HepG2 (cell line): ENCODE results near the gene FLOT2. TPM values are rescaled to one million over a fixed set of nuclear protein-coding genes. Genes with fewer than 3 reads are reported as not detected.
A peak's percentile ranks its signal among the peaks of the same experiment; 100 is the strongest.

Experiments used
- AKNA ChIP-seq: sonication (generic); formaldehyde crosslinking; IDR thresholded peaks from 2 replicates; pipeline ENCODE4 v1.4.0; 2020; ENCODE audit warnings: missing genetic modification reagents, borderline replicate concordance
- ARNT2 ChIP-seq: sonication (generic); formaldehyde crosslinking; IDR thresholded peaks from 2 replicates; pipeline ENCODE4 v1.8.0; 2022; ENCODE audit warnings: mild to moderate bottlenecking, low read depth, missing genetic modification reagents, moderate library complexity
- EP300 ChIP-seq, 3 experiments: sonication (generic) in 1 of 3; formaldehyde crosslinking in 1 of 3; IDR thresholded peaks; 2 replicates each; pipeline versions ENCODE4 v1.5.1 to v1.6.1; 2011 to 2020; ENCODE audit warnings: low read depth in 2 of 3, low read length in 2 of 3, borderline replicate concordance in 1 of 3, improper control_type of control experiment in 1 of 3, mild to moderate bottlenecking in 1 of 3, missing genetic modification reagents in 1 of 3, moderate library complexity in 1 of 3
- HNRNPUL1 ChIP-seq: fragments of 200-400 bp; formaldehyde crosslinking; IDR thresholded peaks from 2 replicates; pipeline ENCODE4 v1.6.1; 2017; ENCODE audit warnings: low read depth, mild to moderate bottlenecking, low read length, moderate library complexity
- JUND ChIP-seq: sonication (generic); formaldehyde crosslinking; IDR thresholded peaks from 2 replicates; pipeline ENCODE4 v1.8.0; 2022; ENCODE audit warnings: mild to moderate bottlenecking, missing genetic modification reagents
- MATR3 ChIP-seq: sonication (generic); formaldehyde crosslinking; IDR thresholded peaks from 2 replicates; pipeline ENCODE4 v1.4.0; 2020; ENCODE audit warnings: missing genetic modification reagents
- MYC ChIP-seq: sonication (generic); formaldehyde crosslinking; IDR thresholded peaks from 2 replicates; pipeline ENCODE4 v1.9.0; 2021; ENCODE audit warnings: missing genetic modification reagents, borderline replicate concordance
- NR2F6 ChIP-seq, 2 experiments: IDR thresholded peaks; 2 replicates each; pipeline ENCODE4 v1.6.1; 2016; ENCODE audit warnings: antibody characterized with exemption in 1 of 2, mild to moderate bottlenecking in 1 of 2
- PCBP2 ChIP-seq: fragments of 200-400 bp; formaldehyde crosslinking; optimal IDR thresholded peaks from 2 replicates; pipeline ENCODE3; 2018; ENCODE audit warnings: low read length, low read depth; ENCODE audit not compliant: poor library complexity, severe bottlenecking
- POGK ChIP-seq: sonication (generic); formaldehyde crosslinking; conservative IDR thresholded peaks from 2 replicates; pipeline ENCODE4 v1.8.0; 2022; ENCODE audit warnings: mild to moderate bottlenecking, moderate library complexity, missing genetic modification reagents
- SYNCRIP ChIP-seq: fragments of 200-400 bp; formaldehyde crosslinking; IDR thresholded peaks from 2 replicates; pipeline ENCODE4 v1.6.1; 2018; ENCODE audit warnings: mild to moderate bottlenecking, low read depth, low read length; ENCODE audit not compliant: insufficient read depth
- TCF7L2 ChIP-seq: IDR thresholded peaks from 2 replicates; pipeline ENCODE4 v1.6.1; 2011; ENCODE audit warnings: mild to moderate bottlenecking, low read depth, low read length, moderate library complexity
- THAP8 ChIP-seq: sonication (generic); formaldehyde crosslinking; IDR thresholded peaks from 2 replicates; pipeline ENCODE4 v1.5.1; 2020; ENCODE audit warnings: missing genetic modification reagents, mild to moderate bottlenecking, borderline replicate concordance
- TMF1 ChIP-seq: sonication (generic); formaldehyde crosslinking; IDR thresholded peaks from 2 replicates; pipeline ENCODE4 v1.8.1; 2022; ENCODE audit warnings: low read depth, missing genetic modification reagents
- USF2 ChIP-seq, 2 experiments: sonication (generic) in 1 of 2; formaldehyde crosslinking in 1 of 2; IDR thresholded peaks; 2 replicates each; pipeline versions ENCODE4 v1.5.1 to v1.6.1; 2011 to 2020; ENCODE audit warnings: borderline replicate concordance in 1 of 2, low read depth in 1 of 2, low read length in 1 of 2, mild to moderate bottlenecking in 1 of 2, missing genetic modification reagents in 1 of 2, moderate library complexity in 1 of 2
- ZFP82 ChIP-seq: sonication (generic); formaldehyde crosslinking; IDR thresholded peaks from 2 replicates; pipeline ENCODE4 v1.5.1; 2020; ENCODE audit warnings: mild to moderate bottlenecking, missing genetic modification reagents, borderline replicate concordance
- ZNF782 ChIP-seq: sonication (generic); formaldehyde crosslinking; IDR thresholded peaks from 2 replicates; pipeline ENCODE4 v1.4.0; 2020; ENCODE audit warnings: missing genetic modification reagents, mild to moderate bottlenecking, borderline replicate concordance
- polyA plus RNA-seq, 8 experiments: library from polyadenylated mRNA; depleted of rRNA in 3 of 8; stranded (reverse) in 7 of 8; unstranded in 1 of 8; fragments of >200 nt; fragmentation: Illumina TruSeq in 4 of 8; extraction: Trizol in 4 of 8; gene quantifications; 2 replicates each; pipeline versions ENCODE4 v1.2.1 to v1.2.3, GENCODE V29; 2011 to 2016; ENCODE audit warnings: low read depth in 4 of 8, missing spikeins in 1 of 8, mixed read lengths in 1 of 8; ENCODE audit not compliant: insufficient read depth in 1 of 8
- total RNA-seq, 5 experiments: library from RNA; depleted of rRNA; stranded (reverse); fragments of >200 nt; fragmentation: Illumina TruSeq; extraction: Trizol; gene quantifications; 2 replicates each; pipeline ENCODE4 v1.2.3, GENCODE V29; 2016; ENCODE audit warnings: low read depth in 1 of 5

FLOT2 gene
- total and polyA plus RNA-seq, 2 of the 13 experiments (the other 11 are each of a cell fraction or from before 2014, with no cell fraction given) = 54.3 to 54.5 TPM

- TF ChIP-seq AKNA = no peak
- no peak for TF ChIP-seq SYNCRIP
- TF ChIP-seq ZNF782 (CRISPR knock-in tag) = no peak
- no peak for TF ChIP-seq ZFP82
- no peak for TF ChIP-seq USF2 (IDR thresholded peaks at IDR 0.05; ENCODE audit: low read depth, low read length)
- no peak for TF ChIP-seq USF2 (CRISPR knock-in tag; IDR thresholded peaks at IDR 0.05; ENCODE audit: borderline replicate concordance)
- no peak for TF ChIP-seq NR2F6 (IDR thresholded peaks at IDR 0.05)
- 0 out of 2 replicates have a peak, but pooled peaks have one; percentile 22 for TF ChIP-seq NR2F6 (CRISPR knock-in tag; IDR thresholded peaks at IDR 0.05)
- peak; percentile 66; the same call in 1 of the 2 replicates for TF ChIP-seq MYC
- TF ChIP-seq ARNT2 (CRISPR knock-in tag) = no peak
- no peak for TF ChIP-seq EP300 (IDR thresholded peaks at IDR 0.05; ENCODE audit: low read depth in 2 of 2, low read length in 2 of 2)
- no peak for TF ChIP-seq EP300 (CRISPR knock-in tag; IDR thresholded peaks at IDR 0.05; ENCODE audit: borderline replicate concordance)
- TF ChIP-seq PCBP2 = no peak
- TF ChIP-seq POGK (CRISPR knock-in tag) = no peak
- TF ChIP-seq TMF1 (CRISPR knock-in tag) = no peak
- no peak for TF ChIP-seq THAP8 (CRISPR knock-in tag)
- TF ChIP-seq HNRNPUL1 = no peak
- no peak for TF ChIP-seq TCF7L2
- no peak for TF ChIP-seq MATR3 (CRISPR knock-in tag)
- peak; percentile 86 for TF ChIP-seq JUND
Observed at GRCh38 chr17:28908640-28909167, 11.2 kb upstream of the FLOT2 start (continued).
